Stimulated activated CD4-positive, alpha-beta T cell treated with anti-CD3 and anti-CD28 coated beads, TNF-alpha, amount 100 ng/mL, for 48 hours (primary cell): ENCODE measurements around the gene DRC7.
"Not testable (repeated sequence)": the region's sequence is repeated elsewhere in the genome, so short reads cannot be mapped to it uniquely, and the experiment has no call there.

Experiments
- DNase-seq, 3 donors: peaks; one replicate each; pipeline ENCODE4 v3.0.0-alpha.2; 2020; ENCODE audit warnings: low read depth in 3 of 3

Gene DRC7

DNA sequence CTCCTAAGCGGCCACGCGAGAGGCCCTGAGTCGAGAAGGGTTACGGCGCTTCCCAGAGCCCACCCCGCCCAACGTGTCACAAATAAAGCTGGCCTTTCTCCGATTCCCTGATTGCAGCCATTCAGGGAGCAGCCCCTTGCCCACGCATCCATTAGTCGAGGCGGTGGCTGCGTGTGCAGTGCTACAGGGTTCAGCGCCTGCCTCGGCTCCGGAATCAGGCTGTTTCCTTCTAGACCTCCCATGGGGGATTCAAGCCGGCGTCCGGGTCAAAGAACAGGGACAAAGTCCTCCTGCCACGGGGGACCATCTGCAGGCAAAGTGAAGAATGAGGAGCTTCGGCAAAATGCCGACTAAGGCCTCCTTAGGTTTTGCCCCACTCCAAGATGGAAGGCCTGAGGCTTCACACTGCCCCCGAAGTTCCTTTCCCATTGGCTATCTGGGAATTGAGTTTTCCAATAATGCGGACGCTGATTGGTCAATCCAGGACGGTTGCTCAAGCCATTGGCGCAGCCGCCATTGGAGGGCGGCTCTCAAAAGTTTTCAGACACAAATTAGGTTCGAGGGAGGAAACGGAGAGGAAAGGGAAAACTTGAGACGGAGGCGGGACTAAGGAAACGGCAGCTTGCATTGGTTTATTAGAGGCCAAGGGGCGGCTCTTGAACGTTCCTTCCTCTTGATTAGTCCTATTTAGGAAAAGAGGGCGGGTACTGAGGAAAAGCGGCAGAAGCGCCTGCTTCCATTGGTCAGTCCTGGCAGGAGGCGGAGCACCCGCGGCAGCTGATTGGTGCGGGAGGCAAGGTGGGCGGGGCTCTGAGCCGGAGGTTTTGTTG lies 40.5 kb downstream of the DRC7 start:
- DNase-seq: peak; percentile 95 to 97 (median 96)

DNA sequence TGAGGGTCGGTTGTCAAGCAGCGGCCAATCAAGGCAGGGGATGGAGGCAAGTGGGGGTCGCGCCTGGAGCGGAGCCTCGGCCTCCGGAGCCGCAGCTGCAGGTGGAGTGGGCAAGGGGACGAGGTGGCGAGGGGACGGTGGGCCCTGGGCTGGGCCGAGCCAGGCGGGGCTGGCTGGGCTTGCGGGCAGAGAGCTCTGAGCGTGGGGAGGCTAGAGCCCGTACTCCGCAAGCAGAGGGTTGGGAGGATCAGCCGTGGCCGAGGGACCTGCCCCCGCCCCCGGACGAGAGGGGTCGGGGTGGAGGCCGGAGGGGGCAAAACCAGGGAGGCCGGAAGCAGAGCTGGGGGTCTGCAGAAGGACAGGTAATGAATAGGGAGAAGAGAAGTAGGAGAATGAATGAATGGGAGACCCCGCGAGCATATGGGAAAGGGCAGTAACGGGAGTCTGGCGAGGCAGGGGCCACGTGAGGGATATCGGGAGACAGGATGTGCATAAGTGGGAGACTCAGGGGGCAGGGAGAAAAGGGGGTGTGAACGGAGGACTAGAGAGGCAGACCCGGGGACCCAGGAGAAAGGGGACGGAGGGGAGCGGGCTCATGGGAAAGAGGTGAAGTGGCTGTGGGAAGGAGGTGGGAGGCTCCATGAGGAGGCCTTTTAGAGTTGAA lies 41.3 kb downstream of the DRC7 start, which contains the start of gene KATNB1:
Gene KATNB1, plus strand, starts transcription at position 16 of the 664 bp plus-strand sequence. CDS start 1,474 bp downstream, outside the sequence.
- no peak for DNase-seq

DNA sequence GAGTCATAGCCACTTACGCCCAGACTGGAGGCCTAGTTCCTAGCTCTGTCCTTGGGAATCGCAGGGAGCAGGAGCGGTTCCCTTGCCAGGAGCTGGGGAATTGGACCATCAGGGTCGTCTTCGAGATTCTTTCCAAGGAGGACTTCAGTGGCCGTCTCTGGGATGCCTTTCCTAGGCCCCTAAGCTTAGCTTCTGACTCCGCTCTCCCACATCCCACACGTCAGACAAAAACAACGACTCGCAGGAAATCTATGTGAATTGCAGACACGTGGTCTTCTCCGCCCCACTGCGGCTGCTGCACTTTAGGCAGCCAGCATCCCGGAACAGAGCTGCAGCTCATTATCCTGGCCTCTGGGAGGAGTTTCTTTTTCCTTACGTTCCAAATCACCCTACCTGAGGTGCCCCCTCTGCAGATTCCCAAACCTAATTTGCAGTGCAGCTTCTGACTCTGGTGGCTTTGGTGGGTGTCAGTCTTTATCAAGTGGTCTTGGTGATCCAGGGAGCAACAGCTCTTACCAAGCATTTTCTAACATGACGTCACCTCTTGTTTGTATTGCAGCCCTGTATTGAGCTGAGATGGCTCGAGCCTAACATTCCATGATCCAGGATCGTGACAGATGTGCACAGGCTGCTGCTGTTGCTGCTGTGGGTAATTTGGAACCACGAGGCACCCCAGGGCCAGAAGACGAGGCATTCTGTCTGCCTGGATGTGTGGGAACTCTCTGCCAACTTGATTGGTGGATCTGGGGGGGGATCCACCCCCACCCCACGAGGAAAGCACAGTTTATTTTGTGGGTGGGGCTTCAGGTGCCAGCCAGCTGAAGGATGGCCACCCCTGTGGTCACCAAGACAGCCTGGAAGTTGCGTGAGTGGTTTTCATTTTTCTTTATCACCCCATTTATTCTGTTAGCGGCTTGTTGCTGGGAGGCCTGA lies 42.1 kb downstream of the DRC7 start:
- DNase-seq: peak in 1 of 3 donors; percentile 26

DNA sequence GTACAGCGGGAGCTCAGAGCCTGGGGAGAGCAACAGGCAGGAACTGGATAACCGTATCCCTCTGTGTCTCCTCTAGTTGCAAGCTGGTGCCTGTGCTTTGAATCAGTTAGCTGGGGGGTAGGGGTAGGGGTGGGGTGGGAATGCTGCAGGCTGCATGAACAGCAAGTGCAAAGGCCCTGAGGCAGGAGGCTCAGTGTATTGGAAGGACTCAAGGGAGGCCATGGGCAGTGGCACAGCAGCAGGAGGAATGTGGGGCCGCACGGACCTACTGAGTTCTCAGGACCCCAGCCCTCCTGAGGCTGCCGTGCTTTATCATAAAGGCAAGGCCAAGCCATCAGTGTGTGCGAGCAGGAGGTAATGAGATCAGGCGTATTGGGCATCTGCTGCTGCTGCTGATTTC lies 44.2 kb downstream of the DRC7 start:
- no peak for DNase-seq

DNA sequence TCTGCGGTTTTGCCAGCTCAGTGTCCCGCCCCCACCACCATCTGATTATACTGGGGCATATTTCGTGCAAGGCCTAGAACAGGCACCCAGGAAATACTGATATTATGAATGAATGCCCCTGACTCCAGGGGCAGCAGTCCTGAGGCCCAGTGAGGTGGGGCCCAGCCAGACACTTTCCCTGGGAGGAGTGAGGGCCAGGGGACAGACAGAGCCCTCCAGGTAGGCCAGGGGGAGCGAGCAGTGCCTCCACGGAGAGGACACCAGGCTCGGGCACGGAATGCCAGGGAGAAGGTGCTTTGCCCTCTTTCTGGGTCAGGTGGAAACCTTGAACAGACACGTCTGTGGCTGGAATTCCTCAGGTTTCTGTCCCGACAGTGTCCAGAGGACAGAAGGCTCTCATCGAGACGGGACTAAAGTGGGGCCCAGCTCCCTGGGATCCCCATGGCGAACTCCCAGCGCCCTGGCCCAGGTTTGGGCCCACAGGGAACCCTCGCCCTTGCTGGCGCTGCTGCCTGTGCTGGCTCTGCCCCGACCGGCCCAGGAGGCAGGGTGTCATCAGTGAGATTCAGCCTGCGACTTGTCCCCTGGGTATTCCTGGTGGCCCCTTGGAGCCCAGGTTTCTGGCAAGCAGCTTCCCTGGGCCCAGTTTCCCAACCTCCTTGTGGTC lies 45.3 kb downstream of the DRC7 start:
- no peak for DNase-seq

DNA sequence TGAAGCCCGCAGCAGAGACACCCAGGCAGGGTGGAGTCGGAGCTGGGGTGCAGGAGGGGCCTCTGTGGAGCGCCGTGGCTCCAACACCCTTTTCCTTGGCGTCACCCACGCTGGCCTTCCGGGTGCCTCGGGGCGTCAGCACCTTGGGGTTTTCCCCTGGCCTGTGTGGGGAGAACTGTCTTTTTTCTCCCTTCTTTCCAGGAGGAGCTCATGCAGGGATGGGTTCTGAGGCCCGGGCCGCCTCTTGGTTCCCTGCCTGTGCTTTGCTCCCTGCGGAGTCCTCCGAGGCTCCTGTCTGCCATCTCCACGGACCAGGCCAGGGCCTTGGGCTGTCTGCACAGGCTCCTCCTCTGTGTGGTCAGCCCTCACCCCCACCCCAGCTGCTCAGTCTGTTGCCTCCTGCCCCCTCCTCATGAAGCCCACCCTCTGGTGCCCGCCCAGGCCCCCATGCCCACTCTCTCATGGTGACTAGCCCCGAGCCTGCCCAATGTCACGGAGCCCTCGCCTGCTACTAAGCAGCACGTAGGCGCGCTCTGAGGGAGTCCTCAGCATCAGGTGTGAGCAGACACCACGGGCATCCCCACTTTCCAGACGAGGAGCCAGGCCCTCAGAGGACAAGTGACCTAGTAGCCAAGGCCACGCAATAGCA lies 45.9 kb downstream of the DRC7 start:
- no peak for DNase-seq

DNA sequence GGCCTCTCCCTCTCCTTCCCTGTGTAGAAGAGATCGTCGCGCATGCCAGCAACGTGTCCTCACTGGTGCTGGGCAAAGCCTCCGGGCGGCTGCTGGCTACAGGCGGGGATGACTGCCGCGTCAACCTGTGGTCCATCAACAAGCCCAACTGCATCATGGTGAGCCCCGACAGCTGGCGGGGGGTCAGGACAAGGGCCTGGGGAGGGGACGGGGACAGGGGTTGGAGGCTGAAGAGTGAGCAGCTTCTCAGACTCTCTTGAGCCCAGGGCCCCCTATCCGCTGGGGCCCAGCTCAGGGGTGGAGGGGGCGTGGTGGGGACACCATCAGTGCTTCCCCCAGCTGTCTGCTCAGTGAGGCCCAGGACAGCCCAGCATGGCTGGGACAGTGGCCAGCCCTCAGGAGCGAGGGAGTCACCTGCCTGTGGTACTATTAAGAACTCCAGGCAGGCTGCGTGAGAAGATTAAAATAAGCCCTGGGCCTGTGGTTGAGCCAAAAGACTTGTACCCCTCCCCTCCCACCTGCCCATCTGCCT lies 47.1 kb downstream of the DRC7 start:
- DNase-seq: no peak

DNA sequence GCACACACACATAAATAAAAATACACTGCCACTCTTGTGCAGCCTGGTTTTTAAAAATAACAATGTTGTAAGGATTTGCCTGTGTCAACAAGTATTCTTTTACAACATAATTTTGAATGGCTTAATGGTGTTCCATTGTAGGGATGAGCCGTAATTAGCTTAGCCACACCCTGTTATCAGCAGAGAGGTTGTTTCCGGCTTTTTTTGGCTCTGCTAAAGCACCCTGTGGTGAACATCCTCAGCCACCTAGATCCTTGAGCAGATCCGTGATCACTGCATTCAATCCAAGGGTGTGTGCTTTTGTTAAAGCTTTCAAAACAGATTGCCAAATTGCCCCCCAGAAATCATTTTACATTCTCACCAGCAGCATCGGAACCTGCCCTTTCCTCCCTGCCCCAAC lies 47.9 kb downstream of the DRC7 start:
- no peak for DNase-seq

DNA sequence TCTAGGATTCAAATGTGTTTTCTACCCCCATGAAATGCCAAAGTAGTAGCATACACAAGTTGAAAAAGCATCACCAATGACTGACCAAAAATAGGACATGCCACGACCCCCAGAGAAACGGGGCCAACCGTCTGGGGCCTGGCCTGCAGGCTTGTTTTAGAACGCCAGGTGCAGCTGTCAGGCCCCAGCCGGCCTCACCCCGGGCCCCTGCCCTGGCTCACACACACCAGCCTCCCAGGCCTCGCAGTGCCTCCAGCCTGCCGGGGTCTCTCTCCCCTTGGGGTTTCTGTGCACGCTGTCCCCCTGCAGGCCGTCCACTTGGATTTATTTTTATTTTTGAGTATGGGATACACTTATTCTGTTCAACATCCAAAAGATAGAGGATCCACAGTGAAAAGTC lies 48.9 kb downstream of the DRC7 start:
- DNase-seq: no peak

DNA sequence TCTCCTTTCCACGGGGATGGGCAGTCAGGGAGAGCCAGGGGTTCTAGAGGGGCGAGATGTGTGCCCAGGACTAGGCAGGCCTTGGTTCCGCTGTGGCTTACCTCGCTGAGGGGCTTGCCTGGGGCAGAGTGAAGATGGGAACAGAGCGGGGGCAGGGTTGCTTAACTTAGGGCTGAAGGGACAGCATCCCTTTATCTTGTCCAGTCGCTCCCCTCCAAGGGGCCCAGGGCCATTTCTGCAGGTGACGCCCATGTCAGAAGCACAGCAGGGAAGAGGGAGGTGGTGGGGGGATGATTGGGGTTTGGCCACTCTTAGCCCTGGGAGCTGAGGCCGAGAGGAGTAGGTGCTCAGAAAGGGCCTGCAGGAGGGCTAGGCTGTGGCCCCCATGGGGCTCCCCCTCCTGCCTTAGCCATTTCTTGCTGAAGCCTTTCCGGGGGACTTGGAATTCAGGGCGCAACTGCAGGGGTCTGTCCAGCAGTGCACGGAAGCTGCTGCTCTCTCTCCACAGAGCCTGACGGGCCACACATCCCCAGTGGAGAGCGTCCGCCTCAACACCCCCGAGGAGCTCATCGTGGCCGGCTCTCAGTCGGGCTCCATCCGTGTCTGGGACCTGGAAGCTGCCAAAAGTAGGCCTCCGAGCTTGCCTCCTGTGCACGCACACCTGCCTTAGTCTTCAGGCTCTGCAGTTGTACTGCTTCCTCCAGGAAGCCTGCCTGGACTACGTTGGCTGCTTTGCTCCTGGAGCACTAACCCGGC lies 49.5 kb downstream of the DRC7 start:
- DNase-seq: no peak

DNA sequence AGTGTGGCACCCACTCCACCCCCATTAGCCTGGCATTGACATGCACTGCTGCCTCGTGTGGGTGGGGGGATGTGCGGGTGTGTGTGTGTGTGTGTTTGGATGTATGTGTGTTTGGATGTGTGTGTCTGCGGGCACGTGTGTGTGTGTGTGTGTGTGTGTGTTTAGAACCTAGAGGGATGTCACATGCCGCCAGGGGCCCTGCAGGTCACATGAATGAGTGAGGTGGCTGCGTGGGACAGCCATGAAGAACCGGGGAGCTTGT lies 50.0 kb downstream of the DRC7 start:
- DNase-seq: no peak

DNA sequence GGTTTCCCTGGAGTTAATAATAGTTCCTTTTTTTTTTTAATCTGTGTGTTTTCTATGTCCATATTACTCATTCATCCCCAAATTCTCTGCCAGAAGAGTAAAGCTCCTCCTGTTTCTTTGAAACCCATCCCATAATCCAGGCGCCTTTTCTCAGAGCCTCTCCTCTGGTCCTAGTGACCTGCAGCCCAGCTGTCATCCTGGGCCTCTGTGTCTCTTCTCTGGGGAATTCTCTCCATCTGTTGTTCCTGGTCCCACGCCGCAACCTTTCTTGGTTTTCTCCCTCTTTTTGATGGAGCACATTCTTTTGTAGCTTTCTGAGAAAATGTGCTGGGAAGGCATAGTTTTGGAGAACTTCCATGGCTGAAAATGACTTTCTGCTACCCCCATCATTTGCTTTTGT lies 51.2 kb downstream of the DRC7 start:
- DNase-seq: no peak

DNA sequence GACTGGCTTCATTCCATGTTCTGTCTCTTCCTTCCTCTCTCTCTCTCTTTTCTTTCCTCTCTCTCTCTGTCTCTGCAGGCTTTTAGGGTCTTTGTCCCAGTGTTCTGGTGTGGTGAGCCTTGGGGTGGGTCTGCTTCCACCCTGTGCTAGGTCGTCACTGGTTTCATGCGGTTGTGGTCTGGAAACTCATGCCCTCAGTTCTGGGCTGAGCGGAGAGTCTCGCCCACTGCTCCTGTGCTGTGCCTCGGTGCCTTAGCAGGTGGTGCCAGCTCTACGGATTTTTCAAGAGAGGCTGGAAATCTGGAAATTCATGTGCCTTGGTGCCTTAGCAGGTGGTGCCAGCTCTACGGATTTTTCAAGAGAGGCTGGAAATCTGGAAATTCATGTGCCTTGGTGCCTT lies 51.7 kb downstream of the DRC7 start:
- DNase-seq: not testable (repeated sequence)

DNA sequence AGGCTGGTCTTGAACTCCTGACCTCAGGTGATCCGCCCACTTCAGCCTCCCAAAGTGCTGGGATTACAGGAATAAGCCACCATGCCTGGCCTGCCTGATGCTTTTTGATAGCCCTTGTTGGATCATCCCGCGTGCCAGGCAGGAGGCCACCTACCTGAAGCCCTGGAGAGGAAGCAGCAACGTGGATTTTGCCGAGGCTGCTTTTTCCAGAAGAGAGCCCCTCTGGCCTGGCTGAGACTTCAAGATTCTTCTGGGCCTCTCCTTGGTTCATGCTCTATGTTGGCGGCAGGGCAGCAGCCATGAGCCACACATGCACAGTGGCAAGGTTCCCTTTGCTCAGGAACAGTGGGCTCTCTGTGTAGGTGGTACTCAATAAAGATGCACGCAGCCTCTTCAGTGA lies 52.5 kb downstream of the DRC7 start:
- DNase-seq: no peak

DNA sequence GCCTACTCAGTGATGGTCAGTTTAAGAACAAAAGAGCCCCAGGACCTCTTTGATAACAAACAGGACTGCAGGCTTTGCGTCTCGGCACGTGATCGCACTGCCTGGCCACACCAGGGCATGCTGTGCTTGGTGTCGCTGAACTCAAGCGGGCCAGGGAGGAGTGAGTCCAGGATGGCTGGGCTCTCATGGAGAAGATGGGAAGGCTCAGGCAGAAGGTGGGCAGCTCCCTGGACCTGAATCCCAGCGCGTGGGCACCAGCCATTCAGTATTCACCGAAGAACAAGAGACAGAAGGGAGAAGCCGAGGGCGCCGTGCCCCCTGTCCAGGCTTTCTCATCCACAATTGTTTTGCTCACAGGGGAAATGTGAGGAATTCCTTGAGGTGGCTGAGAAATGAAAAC lies 52.9 kb downstream of the DRC7 start:
- DNase-seq: no peak

DNA sequence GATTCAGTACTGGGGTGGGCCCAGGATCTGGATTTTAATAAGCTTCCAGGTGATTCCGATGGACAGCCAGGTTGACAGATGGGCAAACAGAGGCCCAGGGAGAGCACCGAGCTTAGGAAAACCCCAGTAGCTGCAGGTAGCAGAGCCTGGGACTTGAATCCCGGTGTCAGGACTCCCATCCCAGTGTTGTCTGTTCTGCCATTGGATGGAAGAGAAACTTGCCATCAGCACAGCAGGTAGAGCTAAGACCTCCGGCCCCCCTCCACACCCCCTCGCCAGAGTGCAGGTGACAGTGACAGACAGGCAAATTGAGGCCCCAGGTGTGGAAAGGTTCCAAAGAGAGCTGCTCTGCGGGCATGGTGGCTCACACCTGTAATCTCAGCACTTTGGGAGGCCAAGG lies 53.4 kb downstream of the DRC7 start:
- no peak for DNase-seq

DNA sequence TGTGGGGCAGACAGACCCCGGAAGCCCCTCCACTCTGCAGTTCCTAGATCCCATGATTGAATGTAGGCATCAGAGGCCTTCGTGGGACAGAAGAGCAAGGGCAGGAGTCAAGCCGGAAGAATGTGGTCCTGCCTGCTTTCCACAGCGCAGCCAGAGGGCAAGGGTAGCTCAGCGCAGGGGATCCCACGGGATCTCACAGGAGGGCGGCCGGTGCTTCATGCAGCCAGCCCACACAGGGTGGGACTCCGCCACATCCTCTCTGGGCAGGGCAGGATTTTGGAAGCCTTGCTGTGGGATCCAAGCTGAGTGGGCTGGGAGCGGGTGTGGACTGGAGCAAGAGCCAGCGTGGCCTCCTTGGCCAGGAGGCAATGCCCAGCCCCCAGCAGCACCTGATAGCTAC lies 54.0 kb downstream of the DRC7 start:
- DNase-seq: no peak

DNA sequence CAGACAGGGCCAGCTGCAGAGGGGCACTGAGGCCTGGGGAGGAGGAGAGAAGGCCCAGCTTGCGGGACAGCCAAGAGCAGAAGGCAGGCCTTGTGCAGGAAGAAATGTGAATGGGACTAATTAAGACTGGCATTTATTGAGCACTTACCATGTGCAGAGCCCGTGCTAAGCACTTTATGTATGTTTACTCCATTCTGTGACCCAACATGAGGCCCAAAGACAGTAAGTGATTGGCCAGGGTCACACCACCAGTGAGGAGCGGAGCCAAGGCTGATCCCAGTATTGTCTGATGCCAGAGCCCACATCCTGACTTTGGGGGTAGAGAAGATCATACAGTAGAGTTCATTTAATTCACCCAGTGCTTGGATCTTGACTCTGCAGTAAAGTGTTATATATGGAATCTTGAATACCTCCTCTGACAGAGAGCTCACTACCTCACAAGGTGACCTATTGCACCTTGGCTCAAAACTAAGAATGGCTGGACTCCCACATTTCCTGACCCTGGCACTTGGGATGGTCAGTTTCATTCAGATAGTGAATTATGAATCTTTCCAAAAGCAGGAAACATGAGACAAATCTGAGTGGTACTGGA lies 54.6 kb downstream of the DRC7 start:
- no peak for DNase-seq

DNA sequence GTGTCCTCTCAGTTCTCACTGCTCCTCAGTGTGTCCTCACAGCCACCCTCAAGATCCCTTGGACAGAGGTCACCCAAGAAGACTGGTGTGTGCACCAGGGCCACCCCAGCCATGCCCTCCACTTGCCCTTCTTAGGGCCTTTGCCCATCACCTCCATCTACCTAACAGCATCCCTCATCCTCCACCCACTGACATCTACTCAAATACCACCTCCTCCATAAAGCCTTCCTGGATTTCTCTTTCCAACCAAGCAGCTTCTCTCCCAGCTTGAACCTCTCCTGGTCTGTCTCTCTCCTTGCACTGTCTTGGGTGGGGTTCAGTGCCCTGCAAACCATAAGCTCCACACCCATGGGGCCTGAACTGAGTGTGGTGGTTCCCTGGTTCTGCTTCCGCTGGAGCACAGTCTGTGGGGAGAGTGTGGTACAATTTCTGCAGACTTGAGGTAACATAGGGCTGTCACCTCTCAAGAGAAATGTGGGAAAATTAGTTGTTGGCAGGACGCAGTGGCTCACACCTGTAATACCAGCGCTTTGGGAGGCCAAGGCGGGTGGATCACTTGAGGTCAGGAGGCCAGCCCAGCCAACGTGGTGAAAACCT lies 55.3 kb downstream of the DRC7 start:
- no peak for DNase-seq
